Neural progenitor cell (in vitro differentiated cells): ENCODE measurements around the gene MYO5A. TPM values are rescaled to one million over a fixed set of nuclear protein-coding genes. Genes with fewer than 3 reads are reported as not detected.

Experiments
- DNase-seq: peaks from one replicate; pipeline ENCODE4 v3.0.0-alpha.2; 2016; ENCODE audit warnings: low spot score
- H2AFZ ChIP-seq: fragments of 200-600 bp; sonication (generic); replicated peaks from 2 replicates; pipeline ENCODE4 v1.6.1; 2016; ENCODE audit warnings: antibody characterized with exemption
- H3F3A ChIP-seq: fragments of 200-600 bp; sonication (generic); 2 replicates; pipeline ENCODE4 v1.6.1; 2016; ENCODE audit warnings: antibody characterized with exemption, low read depth
- H3K27ac ChIP-seq: fragments of 200-600 bp; sonication (generic); 2 replicates; pipeline ENCODE4 v1.5.1; 2016; ENCODE audit warnings: mild to moderate bottlenecking
- H3K27me3 ChIP-seq: fragments of 200-600 bp; sonication (generic); 2 replicates; pipeline ENCODE4 v1.6.1; 2016; ENCODE audit warnings: mild to moderate bottlenecking, moderate library complexity
- H3K36me3 ChIP-seq: fragments of 200-600 bp; sonication (generic); 2 replicates; pipeline ENCODE4 v1.5.1; 2016
- H3K4me1 ChIP-seq: fragments of 200-600 bp; sonication (generic); 2 replicates; pipeline ENCODE4 v1.6.1; 2016; ENCODE audit warnings: mixed run types
- H3K4me2 ChIP-seq: fragments of 200-600 bp; sonication (generic); 2 replicates; pipeline ENCODE4 v1.6.1; 2016
- H3K4me3 ChIP-seq: fragments of 200-600 bp; sonication (generic); 2 replicates; pipeline ENCODE4 v1.5.1; 2016
- H3K79me2 ChIP-seq: fragments of 200-600 bp; sonication (generic); 2 replicates; pipeline ENCODE4 v1.6.1; 2016; ENCODE audit warnings: low read depth
- H3K9ac ChIP-seq: fragments of 200-600 bp; sonication (generic); 2 replicates; pipeline ENCODE4 v1.6.1; 2016
- H3K9me3 ChIP-seq: fragments of 200-600 bp; sonication (generic); 2 replicates; pipeline ENCODE4 v1.5.1; 2016; ENCODE audit warnings: low read depth
- H4K20me1 ChIP-seq: fragments of 200-600 bp; sonication (generic); 2 replicates; pipeline ENCODE4 v1.6.1; 2016; ENCODE audit warnings: low read depth
- H3K27ac Mint-ChIP-seq: 3 replicates; pipeline ENCODE4 v1.8.0; 2021; ENCODE audit warnings: mixed read lengths
- H3K27me3 Mint-ChIP-seq: 2 replicates; pipeline ENCODE4 v1.8.0; 2022; ENCODE audit warnings: low read depth, mild to moderate bottlenecking, inconsistent platforms, moderate library complexity, mixed read lengths; ENCODE audit not compliant: insufficient read depth
- H3K36me3 Mint-ChIP-seq: 3 replicates; pipeline ENCODE4 v1.8.0; 2021; ENCODE audit warnings: mixed read lengths
- H3K4me1 Mint-ChIP-seq: 3 replicates; pipeline ENCODE4 v1.8.0; 2021; ENCODE audit warnings: mixed read lengths
- H3K4me3 Mint-ChIP-seq: 3 replicates; pipeline ENCODE4 v1.8.0; 2021; ENCODE audit warnings: mild to moderate bottlenecking, moderate library complexity, mixed read lengths
- H3K9me3 Mint-ChIP-seq: 3 replicates; pipeline ENCODE4 v1.8.0; 2020; ENCODE audit warnings: mixed read lengths
- CTCF ChIP-seq: fragments of 200-600 bp; sonication (generic); IDR thresholded peaks from 2 replicates; pipeline ENCODE4 v1.5.1; 2017; ENCODE audit warnings: antibody characterized with exemption, mild to moderate bottlenecking
- EZH2 ChIP-seq: fragments of 200-600 bp; sonication (generic); IDR thresholded peaks from 2 replicates; pipeline ENCODE4 v1.6.1; 2017; ENCODE audit warnings: antibody characterized with exemption, mild to moderate bottlenecking, moderate library complexity
- EZH2phosphoT487 ChIP-seq: fragments of 200-600 bp; sonication (generic); IDR thresholded peaks from 2 replicates; pipeline ENCODE4 v1.6.1; 2017; ENCODE audit warnings: antibody characterized with exemption
- total RNA-seq: library from RNA; depleted of rRNA; stranded (reverse); fragments of >200 nt; gene quantifications from 2 replicates; pipeline ENCODE4 v1.2.3, GENCODE V29; 2015; ENCODE audit warnings: low replicate concordance

MYO5A gene
- total RNA-seq, 1 donor from 2014 or later, result 34.3 TPM

- H3K27me3 Mint-ChIP-seq, result no peaks in the 10 kb centered on the region
- no peak overlapping the region for H3K4me2 ChIP-seq
- no peak overlapping the region for H3K9ac ChIP-seq
- H3K4me1 Mint-ChIP-seq, result no peaks in the 10 kb centered on the region
- H3K27ac Mint-ChIP-seq, result no peak overlapping the region
- no peaks in the 10 kb centered on the region for H3K36me3 ChIP-seq
- no peak for TF ChIP-seq CTCF
- no peak for TF ChIP-seq EZH2phosphoT487
- no peak for TF ChIP-seq EZH2
- no peak overlapping the region for H2AFZ ChIP-seq
- H3K9me3 Mint-ChIP-seq, result peaks cover 2% of the 10 kb centered on the region
- H3K4me1 ChIP-seq, result no peaks in the 10 kb centered on the region
- no peaks in the 10 kb centered on the region for H3K9me3 ChIP-seq
- no peak overlapping the region for H3K27ac ChIP-seq
- H3K4me3 ChIP-seq, result no peak overlapping the region
- no peaks in the 10 kb centered on the region for H3K36me3 Mint-ChIP-seq
- H4K20me1 ChIP-seq, result no peaks in the 10 kb centered on the region
- H3K27me3 ChIP-seq, result no peaks in the 10 kb centered on the region
- H3F3A ChIP-seq, result no peaks in the 10 kb centered on the region
- H3K4me3 Mint-ChIP-seq, result no peak overlapping the region
- DNase-seq, result no peak
- no peaks in the 10 kb centered on the region for H3K79me2 ChIP-seq
These were observed 225.4 kb downstream of the MYO5A start for GRCh38 chr15:52303093-52303772.

GRCh38 chr15:52301265-52301847 is 227.3 kb downstream of the MYO5A start:
- H3K4me3 Mint-ChIP-seq, result no peak overlapping the region
- H4K20me1 ChIP-seq, result no peaks in the 10 kb centered on the region
- TF ChIP-seq CTCF (no peak), EZH2 (no peak), EZH2phosphoT487 (no peak)
- no peaks in the 10 kb centered on the region for H3K36me3 Mint-ChIP-seq
- no peaks in the 10 kb centered on the region for H3K9me3 ChIP-seq
- no peak overlapping the region for H3K4me2 ChIP-seq
- no peaks in the 10 kb centered on the region for H3K36me3 ChIP-seq
- peaks cover 2% of the 10 kb centered on the region for H3K9me3 Mint-ChIP-seq
- H3K27me3 ChIP-seq, result no peaks in the 10 kb centered on the region
- no peaks in the 10 kb centered on the region for H3F3A ChIP-seq
- H3K27me3 Mint-ChIP-seq, result no peaks in the 10 kb centered on the region
- no peak overlapping the region for H2AFZ ChIP-seq
- no peak overlapping the region for H3K9ac ChIP-seq
- H3K4me1 ChIP-seq, result no peaks in the 10 kb centered on the region
- H3K27ac Mint-ChIP-seq, result no peak overlapping the region
- DNase-seq, result no peak
- H3K27ac ChIP-seq, result no peak overlapping the region
- H3K4me1 Mint-ChIP-seq, result no peaks in the 10 kb centered on the region
- H3K4me3 ChIP-seq, result no peak overlapping the region
- no peaks in the 10 kb centered on the region for H3K79me2 ChIP-seq

GRCh38 chr15:52295421-52296001 is 233.2 kb downstream of the MYO5A start, which contains the start of gene MYO5C:
TSS of gene MYO5C (minus strand) at chr15:52295804. CDS start at chr15:52295636, 168 bp downstream.
- H3K27ac ChIP-seq, result no peak within 1 kb of the TSS
- peaks cover 4% of the 10 kb centered on the region for H3K36me3 Mint-ChIP-seq
- peak within 1 kb of the TSS; percentile 92 for H2AFZ ChIP-seq

More at GRCh38 chr15:52295421-52296001, 233.2 kb downstream of the MYO5A start, which contains the start of gene MYO5C:
- Histone ChIP-seq H4K20me1 (no peaks in the 10 kb centered on the region), H3K4me3 (peak within 1 kb of the TSS; percentile 74), H3K4me2 (peak within 1 kb of the TSS; percentile 90), H3K4me1 (peaks cover 11% of the 10 kb centered on the region), H3K36me3 (no peaks in the 10 kb centered on the region), H3K9ac (no peak within 1 kb of the TSS), H3K27me3 (peaks cover 6% of the 10 kb centered on the region), H3F3A (peaks cover 4% of the 10 kb centered on the region), H3K79me2 (peaks cover 10% of the 10 kb centered on the region), H3K9me3 (no peaks in the 10 kb centered on the region)
- peaks cover 11% of the 10 kb centered on the region for H3K4me1 Mint-ChIP-seq
- peak; percentile 87 for DNase-seq
- peaks cover 2% of the 10 kb centered on the region for H3K9me3 Mint-ChIP-seq
- H3K4me3 Mint-ChIP-seq, result peak within 1 kb of the TSS; percentile 83
- no peaks in the 10 kb centered on the region for H3K27me3 Mint-ChIP-seq
- H3K27ac Mint-ChIP-seq, result no peak within 1 kb of the TSS
- TF ChIP-seq CTCF (no peak), EZH2 (no peak), EZH2phosphoT487 (no peak)
